WTC11 (cell line): ENCODE results near the gene SEZ6L.

ENCODE experiments used
- CREM ChIP-seq: sonication (generic); formaldehyde crosslinking; IDR thresholded peaks from 2 replicates; pipeline ENCODE4 v1.8.1; 2022; ENCODE audit warnings: mild to moderate bottlenecking, missing genetic modification reagents, moderate library complexity
- TF ChIP-seq, protein P1 (sequence below): fragments of 200-600 bp; IDR thresholded peaks from 2 replicates; pipeline ENCODE4 v1.8.0; 2022; ENCODE audit warnings: antibody characterized with exemption

DNA sequence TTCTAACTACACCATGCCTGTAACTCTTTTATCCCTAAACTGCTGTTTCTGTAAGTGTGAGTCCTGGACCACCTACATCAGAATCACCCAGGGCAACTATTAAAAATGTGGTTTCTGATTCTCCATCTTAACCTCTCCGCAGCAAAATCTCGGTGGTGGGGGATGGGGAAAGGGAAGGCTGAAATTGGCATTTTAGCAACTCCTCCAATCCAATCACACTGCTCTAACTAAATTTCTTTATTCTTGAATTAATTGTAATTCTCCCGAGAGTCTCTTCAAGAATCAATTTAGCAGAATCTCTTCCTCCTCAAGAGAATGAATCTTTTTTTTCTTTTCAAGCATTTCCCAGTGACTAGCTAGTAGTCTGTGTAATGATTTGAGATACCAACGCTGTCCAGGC is 36.2 kb downstream of the SEZ6L start:
- TF ChIP-seq CREM (CRISPR knock-in tag), result no peak
- TF ChIP-seq, protein P1, sequence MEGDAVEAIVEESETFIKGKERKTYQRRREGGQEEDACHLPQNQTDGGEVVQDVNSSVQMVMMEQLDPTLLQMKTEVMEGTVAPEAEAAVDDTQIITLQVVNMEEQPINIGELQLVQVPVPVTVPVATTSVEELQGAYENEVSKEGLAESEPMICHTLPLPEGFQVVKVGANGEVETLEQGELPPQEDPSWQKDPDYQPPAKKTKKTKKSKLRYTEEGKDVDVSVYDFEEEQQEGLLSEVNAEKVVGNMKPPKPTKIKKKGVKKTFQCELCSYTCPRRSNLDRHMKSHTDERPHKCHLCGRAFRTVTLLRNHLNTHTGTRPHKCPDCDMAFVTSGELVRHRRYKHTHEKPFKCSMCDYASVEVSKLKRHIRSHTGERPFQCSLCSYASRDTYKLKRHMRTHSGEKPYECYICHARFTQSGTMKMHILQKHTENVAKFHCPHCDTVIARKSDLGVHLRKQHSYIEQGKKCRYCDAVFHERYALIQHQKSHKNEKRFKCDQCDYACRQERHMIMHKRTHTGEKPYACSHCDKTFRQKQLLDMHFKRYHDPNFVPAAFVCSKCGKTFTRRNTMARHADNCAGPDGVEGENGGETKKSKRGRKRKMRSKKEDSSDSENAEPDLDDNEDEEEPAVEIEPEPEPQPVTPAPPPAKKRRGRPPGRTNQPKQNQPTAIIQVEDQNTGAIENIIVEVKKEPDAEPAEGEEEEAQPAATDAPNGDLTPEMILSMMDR, result no peak
